Measurements from ENCODE around the gene ARID1B.

DNA sequence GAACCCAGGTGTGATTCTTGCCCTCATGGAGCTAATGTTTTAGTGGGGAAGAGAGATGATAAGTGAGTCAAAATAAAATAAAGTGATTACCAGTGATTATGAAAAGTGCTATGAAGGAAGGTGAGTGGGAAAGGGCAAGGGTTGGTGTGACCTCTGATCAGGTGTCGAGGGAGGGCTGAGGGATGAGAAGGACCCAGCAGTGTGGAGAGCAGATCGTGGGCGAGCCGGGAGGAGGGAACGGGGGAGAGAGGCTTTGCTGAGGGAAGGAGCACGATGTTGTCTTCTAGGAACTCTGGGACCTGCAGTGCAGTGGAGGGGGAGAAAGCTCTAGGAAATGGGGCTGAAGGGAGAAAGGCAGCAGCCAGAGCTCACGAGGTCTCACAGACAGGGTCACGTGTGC, 354.1 kb downstream of the ARID1B start:
- TF ChIP-seq, protein P1, sequence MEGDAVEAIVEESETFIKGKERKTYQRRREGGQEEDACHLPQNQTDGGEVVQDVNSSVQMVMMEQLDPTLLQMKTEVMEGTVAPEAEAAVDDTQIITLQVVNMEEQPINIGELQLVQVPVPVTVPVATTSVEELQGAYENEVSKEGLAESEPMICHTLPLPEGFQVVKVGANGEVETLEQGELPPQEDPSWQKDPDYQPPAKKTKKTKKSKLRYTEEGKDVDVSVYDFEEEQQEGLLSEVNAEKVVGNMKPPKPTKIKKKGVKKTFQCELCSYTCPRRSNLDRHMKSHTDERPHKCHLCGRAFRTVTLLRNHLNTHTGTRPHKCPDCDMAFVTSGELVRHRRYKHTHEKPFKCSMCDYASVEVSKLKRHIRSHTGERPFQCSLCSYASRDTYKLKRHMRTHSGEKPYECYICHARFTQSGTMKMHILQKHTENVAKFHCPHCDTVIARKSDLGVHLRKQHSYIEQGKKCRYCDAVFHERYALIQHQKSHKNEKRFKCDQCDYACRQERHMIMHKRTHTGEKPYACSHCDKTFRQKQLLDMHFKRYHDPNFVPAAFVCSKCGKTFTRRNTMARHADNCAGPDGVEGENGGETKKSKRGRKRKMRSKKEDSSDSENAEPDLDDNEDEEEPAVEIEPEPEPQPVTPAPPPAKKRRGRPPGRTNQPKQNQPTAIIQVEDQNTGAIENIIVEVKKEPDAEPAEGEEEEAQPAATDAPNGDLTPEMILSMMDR (IDR thresholded peaks at IDR 0.05) = no peak
- no peak for TF ChIP-seq EZH2 (IDR thresholded peaks at IDR 0.05; ENCODE audit: borderline replicate concordance, insufficient read depth, low read depth, low read length, poor library complexity, severe bottlenecking)
